ENCODE measurements around the gene ARMS2.

Gene ARMS2

GRCh38 chr10:122473116-122473515 is 18.7 kb downstream of the ARMS2 start:
- no peak for DNase-seq (ENCODE audit: low read depth)

GRCh38 chr10:122474131-122474818 is 19.8 kb downstream of the ARMS2 start:
- no peak for DNase-seq (ENCODE audit: low read depth)

DNA sequence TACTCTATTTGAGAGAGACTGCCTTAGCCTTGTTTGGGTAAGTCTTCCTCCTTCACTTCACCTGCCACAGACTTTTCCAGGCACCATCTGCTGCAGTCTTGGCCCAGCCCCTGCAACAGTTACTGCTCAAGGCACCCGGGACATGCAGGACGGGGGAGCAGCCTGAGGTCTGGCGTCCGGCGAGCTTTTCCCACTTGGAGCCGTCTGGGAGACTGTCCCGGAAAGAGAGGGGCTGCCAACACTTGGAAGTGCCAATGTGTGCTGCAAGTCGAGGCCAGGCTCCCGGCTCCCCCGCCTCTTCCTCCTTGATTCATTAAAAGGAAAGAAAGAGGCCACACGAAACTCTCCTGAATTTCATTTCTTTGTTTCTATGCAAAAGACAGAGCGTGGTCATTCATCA is 20.6 kb downstream of the ARMS2 start:
- DNase-seq (ENCODE audit: low read depth), result no peak

- DNase-seq (ENCODE audit: low read depth), result no peak
Observed at GRCh38 chr10:122475591-122476332, 21.3 kb downstream of the ARMS2 start.

DNA sequence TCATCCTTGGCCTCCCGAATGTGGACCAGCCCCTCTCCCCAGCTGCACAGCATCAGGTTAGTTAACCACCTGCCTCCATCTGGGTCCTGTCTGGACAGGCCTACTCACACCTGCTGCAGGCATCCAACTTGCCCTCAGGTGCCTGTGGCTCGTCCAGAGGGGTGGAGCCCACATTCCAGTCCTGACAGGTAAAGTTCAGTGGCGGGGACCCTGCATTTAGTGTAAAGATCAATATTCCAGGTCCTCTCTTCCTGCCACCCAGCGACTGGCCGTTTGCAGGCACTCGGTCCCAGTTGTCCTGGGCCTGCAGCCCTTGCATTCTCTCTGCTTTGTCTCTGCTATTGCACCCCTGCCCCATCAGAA is 21.9 kb downstream of the ARMS2 start:
- no peak for DNase-seq (ENCODE audit: low read depth)

GRCh38 chr10:122477436-122477835 is 23.0 kb downstream of the ARMS2 start:
- DNase-seq (ENCODE audit: low read depth), result no peak

- DNase-seq (ENCODE audit: low read depth), result no peak
Observed at GRCh38 chr10:122478971-122479370, 24.5 kb downstream of the ARMS2 start.

- no peak for DNase-seq (ENCODE audit: low read depth)
Observed at GRCh38 chr10:122480146-122480833, 25.8 kb downstream of the ARMS2 start.

DNA sequence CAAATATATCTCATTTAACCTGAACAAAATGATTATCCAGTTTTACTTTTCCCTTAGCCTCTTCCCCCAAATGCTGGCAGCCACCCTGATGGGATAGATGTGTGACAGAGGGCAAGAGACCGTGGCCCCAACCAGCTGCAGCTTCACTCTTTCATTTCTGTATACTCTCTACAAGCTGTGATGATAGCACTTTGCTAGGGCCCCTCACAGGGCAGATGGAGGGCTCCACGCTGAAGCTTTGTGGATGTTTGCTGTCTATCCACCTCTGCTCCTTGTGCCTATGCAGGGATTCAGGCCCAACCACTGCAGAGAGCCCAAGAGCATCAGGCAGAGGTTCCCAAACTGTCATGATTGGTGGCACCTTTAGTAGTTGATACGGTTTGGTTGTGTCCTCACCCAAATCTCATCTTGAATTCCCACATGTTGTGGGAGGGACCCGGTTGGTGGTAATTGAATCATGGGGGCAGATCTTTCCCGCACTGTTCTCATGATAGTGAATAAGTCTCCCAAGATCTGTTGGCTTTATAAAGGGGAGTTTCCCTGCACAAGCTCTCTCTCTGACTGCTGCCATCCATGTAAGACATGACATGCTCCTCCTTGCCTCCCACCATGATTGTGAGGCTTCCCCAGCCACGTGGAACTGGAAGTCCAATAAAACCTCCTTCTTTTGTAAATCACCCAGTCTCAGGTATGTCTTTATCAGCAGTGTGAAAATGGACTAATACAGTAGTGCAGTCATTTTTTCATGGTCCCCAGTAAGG is 27.0 kb downstream of the ARMS2 start:
- DNase-seq (ENCODE audit: low read depth), result no peak

DNA sequence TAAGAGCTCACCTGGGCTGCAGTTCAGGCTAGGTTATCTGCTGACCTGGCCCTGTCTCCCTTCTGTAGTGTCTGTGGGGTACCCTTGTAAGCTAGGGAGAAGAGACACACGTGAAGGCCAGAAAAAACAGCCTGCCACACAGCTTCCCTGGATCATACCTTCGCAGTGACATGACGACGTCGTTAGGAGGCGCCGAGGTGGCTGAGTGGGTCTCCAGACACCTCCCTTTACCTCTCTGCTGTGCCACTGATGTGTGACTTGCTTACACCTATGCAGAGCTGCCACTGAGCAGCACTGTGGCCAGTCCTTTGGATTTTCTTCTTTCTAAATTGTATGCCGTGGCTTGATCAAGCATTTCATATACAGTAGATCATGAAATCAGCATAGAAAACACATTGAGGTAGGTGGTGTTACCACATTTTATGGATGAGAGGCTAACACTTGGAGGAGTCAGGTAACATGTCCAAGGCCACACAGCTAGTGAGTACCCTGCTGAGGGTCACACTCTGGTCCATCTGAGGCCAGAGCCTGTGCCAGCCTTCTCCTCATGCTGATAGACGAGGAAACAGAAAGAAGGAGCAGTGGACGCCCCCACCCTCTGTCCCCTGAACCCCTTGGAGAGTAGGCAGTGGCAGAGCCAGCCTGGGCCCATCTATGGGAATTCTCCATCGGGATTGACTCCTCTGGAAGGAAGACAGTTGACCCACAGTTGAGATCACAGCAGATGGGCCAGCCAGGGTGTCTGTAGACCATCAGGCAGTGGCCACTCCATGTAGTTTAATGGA is 30.0 kb downstream of the ARMS2 start:
- no peak for DNase-seq (ENCODE audit: low read depth)

- DNase-seq (ENCODE audit: low read depth), result no peak
Observed at GRCh38 chr10:122485670-122486069, 31.2 kb downstream of the ARMS2 start.

- DNase-seq (ENCODE audit: low read depth), result no peak
Observed at GRCh38 chr10:122486406-122487080, 32.1 kb downstream of the ARMS2 start.

DNA sequence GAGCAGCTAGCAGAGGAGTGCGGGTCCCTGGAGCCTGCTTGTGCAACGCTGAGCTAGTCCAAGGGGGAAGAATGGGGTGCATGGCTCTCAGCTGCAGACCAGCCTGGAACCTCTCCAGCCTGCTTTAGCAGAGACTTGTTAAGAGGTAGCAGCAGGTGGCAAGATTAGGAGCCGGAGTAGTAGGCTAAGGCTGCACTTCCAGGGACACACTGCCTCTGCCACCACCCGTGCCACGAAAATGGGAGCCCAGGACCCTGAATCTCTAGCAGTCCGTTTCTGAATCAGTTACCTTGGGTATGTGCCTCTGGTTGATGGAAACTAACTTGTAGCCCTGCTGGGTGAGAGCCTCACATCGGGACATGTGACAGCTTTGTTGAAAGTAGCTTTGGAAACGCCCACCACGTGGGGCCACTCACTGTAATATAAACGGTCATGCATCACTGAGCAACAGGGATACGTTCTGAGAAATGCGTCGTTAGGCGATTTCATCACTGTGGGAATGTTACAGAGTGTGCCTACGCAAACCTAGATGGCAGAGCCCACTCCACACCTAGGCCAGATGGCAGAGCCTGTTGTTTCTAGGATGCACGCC is 32.8 kb downstream of the ARMS2 start:
- no peak for DNase-seq (ENCODE audit: low read depth)

DNA sequence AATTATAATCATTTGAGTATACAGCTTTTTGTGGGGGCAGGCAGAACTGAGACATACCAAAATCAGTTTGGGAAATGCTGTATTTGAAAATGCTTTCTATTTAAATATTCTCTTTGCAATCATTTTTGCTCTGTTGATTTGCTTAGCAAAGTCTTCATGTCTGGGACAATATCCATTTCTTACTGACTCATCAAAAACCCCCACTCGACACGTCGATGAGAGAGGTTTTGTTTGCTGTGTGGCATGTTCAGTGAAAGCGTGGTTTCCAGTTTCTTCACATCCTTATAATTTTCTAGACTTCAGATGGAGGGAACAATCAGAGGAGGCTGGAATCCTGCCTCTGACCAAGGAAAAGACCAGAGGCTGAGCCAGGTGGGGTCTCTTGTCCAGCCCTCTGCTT is 35.8 kb downstream of the ARMS2 start:
- DNase-seq (ENCODE audit: low read depth), result no peak

- no peak for DNase-seq (ENCODE audit: low read depth)
Observed at GRCh38 chr10:122490786-122491680, 36.6 kb downstream of the ARMS2 start.

- DNase-seq (ENCODE audit: low read depth), result no peak
Observed at GRCh38 chr10:122492006-122492405, 37.6 kb downstream of the ARMS2 start.

DNA sequence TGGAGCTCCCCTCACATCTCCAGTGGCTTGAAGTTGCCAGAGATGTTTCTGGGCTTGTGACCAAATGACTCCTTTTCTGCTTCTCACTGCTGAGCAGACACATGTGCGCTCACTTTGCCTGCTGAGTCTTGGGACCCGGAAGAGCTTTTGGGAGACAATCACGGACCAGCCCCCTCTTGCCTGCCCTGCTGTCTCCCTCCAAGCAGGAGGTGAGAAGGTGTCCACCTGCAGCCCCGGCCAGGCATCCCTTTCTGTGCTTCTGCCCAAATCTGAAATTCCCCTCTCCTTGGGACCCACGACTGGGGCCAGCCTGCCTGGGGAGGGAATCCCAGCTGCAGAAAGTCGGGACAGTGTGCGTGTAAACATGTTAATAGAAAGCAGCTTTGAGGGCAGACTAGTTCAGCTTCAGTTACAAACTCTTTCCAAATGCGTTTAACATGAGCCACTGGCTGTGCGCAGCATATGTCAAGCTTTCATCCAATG is 38.6 kb downstream of the ARMS2 start:
- no peak for DNase-seq (ENCODE audit: low read depth)

DNA sequence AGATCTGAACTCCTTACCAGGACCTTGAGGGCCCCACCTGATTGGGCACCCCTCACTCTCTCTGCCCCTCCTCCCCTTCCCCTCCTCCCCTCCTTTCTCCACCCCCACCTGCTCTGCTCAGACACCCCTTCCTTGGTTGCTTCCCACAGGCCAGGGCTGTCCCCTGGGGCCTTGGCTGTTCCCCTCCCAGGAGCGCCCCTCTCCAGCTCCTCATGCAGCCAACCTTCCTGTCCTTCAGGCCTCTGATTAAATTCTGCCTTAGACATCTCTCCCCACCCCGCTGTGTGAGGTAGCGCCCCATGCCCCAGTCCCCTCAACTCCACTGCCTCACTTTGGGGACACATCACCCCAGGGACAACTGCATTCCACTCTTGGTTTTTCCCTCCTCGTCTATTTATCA is 39.3 kb downstream of the ARMS2 start:
- DNase-seq (ENCODE audit: low read depth), result no peak

DNA sequence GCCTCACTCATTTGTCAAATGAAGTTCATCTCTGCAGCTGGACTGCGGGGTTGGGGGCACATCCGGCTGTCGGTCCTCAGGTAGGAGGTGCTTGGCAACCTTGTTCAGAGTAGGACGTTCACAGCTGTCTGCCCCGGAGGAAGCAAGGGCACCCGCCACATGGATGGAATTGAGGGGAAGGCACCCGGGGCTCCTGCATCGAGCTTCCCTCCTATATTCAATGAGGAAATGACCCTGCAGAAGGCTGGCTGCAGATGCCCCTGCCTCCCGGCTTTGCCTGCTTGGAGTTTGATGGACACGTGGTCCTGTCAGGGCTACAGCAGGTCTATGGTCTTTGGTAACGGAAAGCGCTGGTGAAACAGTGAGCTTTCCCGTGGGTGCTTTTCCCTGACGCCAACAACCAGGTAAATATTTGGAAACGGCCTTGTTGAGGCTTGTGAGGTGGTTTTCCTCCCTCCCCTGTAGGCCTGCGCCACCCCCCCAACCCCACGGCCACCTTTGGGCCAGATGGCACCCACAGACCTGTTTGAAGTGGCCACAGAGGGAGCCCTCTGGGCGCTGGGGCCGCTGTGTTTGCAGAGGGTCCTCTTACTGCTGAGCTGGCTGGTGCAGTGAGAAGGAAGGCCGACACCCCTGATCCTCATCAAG is 39.8 kb downstream of the ARMS2 start:
- DNase-seq (ENCODE audit: low read depth), result no peak
